Memory B cell (primary cell): ENCODE measurements around the gene PTPRD.

Experiments
- ATAC-seq: fragments of 150-1000 bp; cut with Tn5 transposase; 2 replicates; pipeline ENCODE4 v1.10.0; 2021; ENCODE audit warnings: low read depth, mild to moderate bottlenecking, moderate library complexity
- DNase-seq, 2 donors: peaks; one replicate each; pipeline ENCODE4 v3.0.0; 2022; ENCODE audit warnings: low spot score in 2 of 2
- H3K27ac Mint-ChIP-seq: one replicate; pipeline ENCODE4 v1.8.0; 2022; ENCODE audit warnings: mild to moderate bottlenecking, moderate library complexity, mixed read lengths
- H3K27me3 Mint-ChIP-seq: one replicate; pipeline ENCODE4 v1.8.0; 2022; ENCODE audit warnings: mixed read lengths
- H3K36me3 Mint-ChIP-seq: one replicate; pipeline ENCODE4 v1.8.0; 2022; ENCODE audit warnings: mild to moderate bottlenecking, mixed read lengths
- H3K4me1 Mint-ChIP-seq: one replicate; pipeline ENCODE4 v1.8.0; 2022; ENCODE audit warnings: mixed read lengths
- H3K4me3 Mint-ChIP-seq: one replicate; pipeline ENCODE4 v1.8.0; 2022; ENCODE audit warnings: mild to moderate bottlenecking, moderate library complexity, mixed read lengths
- H3K9me3 Mint-ChIP-seq: one replicate; pipeline ENCODE4 v1.8.0; 2022; ENCODE audit warnings: mixed read lengths

PTPRD gene

GRCh38 chr9:8627976-8628679 is 1984.7 kb downstream of the PTPRD start:
- no peaks in the 10 kb centered on the region for H3K9me3 Mint-ChIP-seq
- H3K27me3 Mint-ChIP-seq, result no peaks in the 10 kb centered on the region
- H3K27ac Mint-ChIP-seq, result no peak overlapping the region
- ATAC-seq (no peak), DNase-seq (no peak)
- H3K4me1 Mint-ChIP-seq, result no peaks in the 10 kb centered on the region
- no peaks in the 10 kb centered on the region for H3K36me3 Mint-ChIP-seq
- H3K4me3 Mint-ChIP-seq, result no peak overlapping the region

DNA sequence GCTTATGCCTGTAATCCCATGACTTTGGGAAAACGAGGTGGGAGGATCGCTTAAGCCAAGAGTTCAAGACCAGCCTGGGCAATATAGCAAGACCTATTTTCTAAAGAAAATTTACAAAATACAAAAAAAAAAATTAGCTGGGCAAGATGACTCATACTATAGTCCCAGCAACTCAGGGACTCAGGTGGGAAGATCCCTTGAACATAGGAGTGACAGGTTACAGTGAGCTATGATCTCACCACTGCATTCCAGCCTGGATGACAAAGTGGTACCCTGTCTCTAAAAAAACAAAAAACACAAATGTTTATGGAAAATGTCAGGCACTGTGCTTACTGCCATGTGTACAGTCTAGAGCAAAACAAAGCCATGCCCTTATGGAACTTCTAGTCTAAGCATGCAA is 1989.9 kb downstream of the PTPRD start:
- ATAC-seq, result no peak
- no peaks in the 10 kb centered on the region for H3K27me3 Mint-ChIP-seq

DNA sequence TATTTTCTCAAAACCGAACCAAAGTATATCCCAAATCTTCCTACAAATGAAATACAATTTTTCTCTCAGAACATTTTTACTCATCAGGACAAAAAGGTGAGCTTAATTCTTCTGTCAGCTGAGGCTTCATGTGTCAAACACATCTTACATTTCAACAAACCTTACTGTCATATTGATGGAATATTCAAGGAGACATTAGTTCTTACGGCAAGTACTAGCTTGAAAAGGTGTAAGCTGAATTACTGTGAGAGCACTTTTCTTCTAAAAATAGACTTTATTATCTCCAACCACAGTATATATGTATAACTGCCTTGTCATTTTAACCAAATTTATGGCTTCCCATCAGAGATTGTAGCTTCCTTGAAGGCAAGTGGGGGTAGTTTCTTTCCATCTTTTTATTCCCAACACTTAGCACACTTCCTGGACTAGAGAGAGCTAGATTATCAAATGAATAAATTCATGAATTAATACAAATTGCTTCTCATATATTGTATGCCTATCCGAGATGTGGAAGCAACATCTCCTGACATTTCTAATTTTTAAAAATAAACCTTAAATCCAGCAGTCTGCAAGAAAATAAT is 1990.5 kb downstream of the PTPRD start:
- Mint-ChIP-seq H3K4me1 (no peaks in the 10 kb centered on the region), H3K9me3 (no peaks in the 10 kb centered on the region), H3K27me3 (no peaks in the 10 kb centered on the region), H3K4me3 (no peak overlapping the region), H3K36me3 (no peaks in the 10 kb centered on the region), H3K27ac (no peak overlapping the region)
- no peak for ATAC-seq
- no peak for DNase-seq

More for the DNA sequence above, 1989.9 kb downstream of the PTPRD start:
- Mint-ChIP-seq H3K27ac (no peak overlapping the region), H3K4me3 (no peak overlapping the region), H3K36me3 (no peaks in the 10 kb centered on the region), H3K4me1 (no peaks in the 10 kb centered on the region), H3K9me3 (no peaks in the 10 kb centered on the region)
- no peak for DNase-seq

DNA sequence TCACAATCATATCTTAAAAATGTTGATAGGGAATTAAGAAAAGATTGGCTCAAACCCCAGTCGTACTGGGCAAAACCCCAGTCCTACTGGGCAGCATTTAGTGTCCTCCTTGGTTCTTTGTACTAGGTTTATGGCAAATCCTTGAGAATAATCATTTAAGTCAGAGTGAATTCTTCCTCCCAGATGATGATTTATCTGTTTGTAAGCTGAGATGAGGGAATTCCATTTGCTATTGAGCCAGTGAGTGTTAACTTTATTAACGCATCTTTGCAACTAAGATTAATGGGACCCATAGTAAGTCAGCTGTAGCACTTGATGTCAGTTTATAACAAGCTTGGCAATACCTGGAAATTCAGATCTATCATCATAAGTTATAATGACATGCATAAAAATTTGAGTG is 1991.4 kb downstream of the PTPRD start:
- DNase-seq, result no peak
- no peaks in the 10 kb centered on the region for H3K27me3 Mint-ChIP-seq
- no peak for ATAC-seq
- no peak overlapping the region for H3K27ac Mint-ChIP-seq
- no peaks in the 10 kb centered on the region for H3K9me3 Mint-ChIP-seq
- H3K4me3 Mint-ChIP-seq, result no peak overlapping the region
- no peaks in the 10 kb centered on the region for H3K4me1 Mint-ChIP-seq
- no peaks in the 10 kb centered on the region for H3K36me3 Mint-ChIP-seq

- DNase-seq (no peak), ATAC-seq (no peak)
- Mint-ChIP-seq H3K36me3 (no peaks in the 10 kb centered on the region), H3K27ac (no peak overlapping the region), H3K9me3 (no peaks in the 10 kb centered on the region), H3K27me3 (no peaks in the 10 kb centered on the region), H3K4me3 (no peak overlapping the region), H3K4me1 (no peaks in the 10 kb centered on the region)
Observed at GRCh38 chr9:8616414-8616813, 1996.4 kb downstream of the PTPRD start.

GRCh38 chr9:8614926-8615440 is 1997.8 kb downstream of the PTPRD start:
- no peak for ATAC-seq
- Mint-ChIP-seq H3K27me3 (no peaks in the 10 kb centered on the region), H3K9me3 (no peaks in the 10 kb centered on the region), H3K4me3 (no peak overlapping the region), H3K27ac (no peak overlapping the region), H3K36me3 (no peaks in the 10 kb centered on the region), H3K4me1 (no peaks in the 10 kb centered on the region)
- no peak for DNase-seq

GRCh38 chr9:8613346-8613825 is 1999.4 kb downstream of the PTPRD start:
- ATAC-seq, result no peak
- H3K4me3 Mint-ChIP-seq, result no peak overlapping the region
- no peak for DNase-seq
- no peaks in the 10 kb centered on the region for H3K27me3 Mint-ChIP-seq
- H3K27ac Mint-ChIP-seq, result no peak overlapping the region
- H3K36me3 Mint-ChIP-seq, result no peaks in the 10 kb centered on the region
- H3K4me1 Mint-ChIP-seq, result no peaks in the 10 kb centered on the region
- no peaks in the 10 kb centered on the region for H3K9me3 Mint-ChIP-seq

- Mint-ChIP-seq H3K4me1 (no peaks in the 10 kb centered on the region), H3K36me3 (no peaks in the 10 kb centered on the region), H3K9me3 (peaks cover 3% of the 10 kb centered on the region), H3K4me3 (no peak overlapping the region), H3K27ac (no peak overlapping the region), H3K27me3 (no peaks in the 10 kb centered on the region)
- ATAC-seq (no peak), DNase-seq (no peak)
Observed at GRCh38 chr9:8611153-8611552, 2001.6 kb downstream of the PTPRD start.

DNA sequence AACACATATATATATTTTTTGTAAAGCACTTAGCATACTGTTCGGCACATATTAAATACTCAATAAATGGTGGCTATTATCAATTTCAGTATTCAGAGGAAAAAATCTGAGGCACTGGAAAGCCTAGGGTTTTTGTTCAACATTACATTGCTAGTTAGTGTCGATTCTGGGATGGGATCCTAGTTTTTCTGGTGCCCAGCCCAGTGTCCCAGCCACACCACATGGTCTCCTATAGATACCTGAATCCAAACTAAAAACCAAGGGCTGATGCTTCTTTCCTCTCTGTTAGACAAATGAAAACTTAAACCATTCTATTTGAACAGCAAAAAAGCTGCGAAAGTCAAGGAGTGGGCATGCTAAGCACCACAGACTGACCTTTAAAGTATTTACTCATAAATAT is 2002.5 kb downstream of the PTPRD start:
- no peak overlapping the region for H3K4me3 Mint-ChIP-seq
- H3K27ac Mint-ChIP-seq, result no peak overlapping the region
- no peak for ATAC-seq
- H3K36me3 Mint-ChIP-seq, result no peaks in the 10 kb centered on the region
- H3K4me1 Mint-ChIP-seq, result no peaks in the 10 kb centered on the region
- DNase-seq, result no peak
- H3K9me3 Mint-ChIP-seq, result peaks cover 3% of the 10 kb centered on the region
- H3K27me3 Mint-ChIP-seq, result no peaks in the 10 kb centered on the region

DNA sequence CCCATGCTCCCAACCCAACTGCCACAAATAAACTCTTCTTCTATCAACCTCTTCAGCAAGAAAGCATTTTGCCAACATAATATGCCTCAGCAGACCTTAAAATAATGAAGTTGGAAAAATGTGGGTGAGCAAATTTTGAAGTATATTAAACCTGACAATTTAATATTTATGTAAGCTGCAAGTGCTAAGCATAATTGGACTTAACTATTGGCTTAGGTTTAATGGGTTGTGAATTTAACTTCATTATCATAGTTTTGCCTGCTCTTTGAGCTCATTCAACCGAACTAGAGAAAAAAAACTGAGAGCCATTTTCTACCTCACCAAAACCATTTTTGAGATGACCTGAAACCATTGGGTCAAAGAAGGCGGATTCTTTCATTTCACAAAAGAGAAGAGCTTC is 2007.7 kb downstream of the PTPRD start:
- no peaks in the 10 kb centered on the region for H3K36me3 Mint-ChIP-seq
- DNase-seq (no peak), ATAC-seq (no peak)
- H3K9me3 Mint-ChIP-seq, result peaks cover 3% of the 10 kb centered on the region
- H3K4me3 Mint-ChIP-seq, result no peak overlapping the region
- H3K27ac Mint-ChIP-seq, result no peak overlapping the region
- H3K27me3 Mint-ChIP-seq, result no peaks in the 10 kb centered on the region
- H3K4me1 Mint-ChIP-seq, result no peaks in the 10 kb centered on the region

- no peaks in the 10 kb centered on the region for H3K27me3 Mint-ChIP-seq
- peaks cover 3% of the 10 kb centered on the region for H3K9me3 Mint-ChIP-seq
- DNase-seq (no peak), ATAC-seq (no peak)
- H3K4me3 Mint-ChIP-seq, result no peak overlapping the region
- no peaks in the 10 kb centered on the region for H3K4me1 Mint-ChIP-seq
- H3K36me3 Mint-ChIP-seq, result no peaks in the 10 kb centered on the region
- no peak overlapping the region for H3K27ac Mint-ChIP-seq
Observed at GRCh38 chr9:8604201-8604600, 2008.6 kb downstream of the PTPRD start.

DNA sequence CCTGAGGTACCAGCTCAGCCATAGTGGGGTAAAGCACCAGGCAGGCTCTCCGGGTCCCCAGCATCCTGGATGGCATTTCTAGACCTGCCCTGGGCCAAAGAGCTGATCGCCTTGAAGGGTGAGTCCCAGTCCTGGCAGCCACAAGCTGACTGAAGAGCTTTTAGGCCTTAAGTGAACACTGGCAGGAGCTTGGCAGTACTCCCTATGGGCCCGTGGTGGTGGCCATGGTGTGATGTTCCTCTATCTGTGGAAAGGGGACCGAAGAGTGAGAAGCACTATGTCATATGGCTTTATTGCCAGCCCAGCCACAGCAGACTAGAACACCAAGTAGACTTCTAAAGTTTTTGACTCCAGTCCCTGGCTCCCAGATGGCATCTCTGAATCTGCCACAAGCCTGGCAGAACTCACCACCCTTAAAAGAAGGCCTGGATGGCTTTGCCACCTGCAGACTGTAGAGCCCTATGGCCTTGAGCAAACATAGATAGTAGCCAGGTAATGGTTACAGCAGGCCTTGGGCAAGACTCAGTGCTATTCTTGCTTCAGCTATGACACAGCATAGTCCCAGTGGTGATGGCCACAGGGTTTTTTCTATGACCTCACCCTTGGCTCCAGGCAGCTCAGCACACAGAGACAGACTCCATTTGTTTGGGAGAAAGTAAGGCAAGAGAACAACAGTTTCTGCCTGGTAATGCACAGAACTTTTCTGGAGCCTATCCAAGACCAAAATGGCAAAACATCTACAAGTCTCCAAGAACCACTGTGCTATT is 2011.7 kb downstream of the PTPRD start:
- Mint-ChIP-seq H3K4me1 (no peaks in the 10 kb centered on the region), H3K9me3 (no peaks in the 10 kb centered on the region), H3K4me3 (no peak overlapping the region), H3K27me3 (no peaks in the 10 kb centered on the region), H3K27ac (no peak overlapping the region), H3K36me3 (no peaks in the 10 kb centered on the region)
- ATAC-seq (no peak), DNase-seq (no peak)

GRCh38 chr9:8599937-8600336 is 2012.9 kb downstream of the PTPRD start:
- H3K27ac Mint-ChIP-seq, result no peak overlapping the region
- no peaks in the 10 kb centered on the region for H3K4me1 Mint-ChIP-seq
- no peaks in the 10 kb centered on the region for H3K36me3 Mint-ChIP-seq
- H3K27me3 Mint-ChIP-seq, result no peaks in the 10 kb centered on the region
- no peaks in the 10 kb centered on the region for H3K9me3 Mint-ChIP-seq
- H3K4me3 Mint-ChIP-seq, result no peak overlapping the region
- no peak for DNase-seq
- ATAC-seq, result no peak

GRCh38 chr9:8589476-8589875 is 2023.3 kb downstream of the PTPRD start:
- H3K27me3 Mint-ChIP-seq, result no peaks in the 10 kb centered on the region
- H3K4me1 Mint-ChIP-seq, result no peaks in the 10 kb centered on the region
- H3K9me3 Mint-ChIP-seq, result peaks cover 5% of the 10 kb centered on the region
- no peak overlapping the region for H3K4me3 Mint-ChIP-seq
- no peak overlapping the region for H3K27ac Mint-ChIP-seq
- ATAC-seq, result no peak
- DNase-seq, result no peak
- no peaks in the 10 kb centered on the region for H3K36me3 Mint-ChIP-seq
